ENCODE measurements around the gene PLXNA2. TPM values are rescaled to one million over a fixed set of nuclear protein-coding genes. Genes with fewer than 3 reads are reported as not detected.

Gene PLXNA2
- total RNA-seq, 2 experiments from 2014 or later = 0.04 TPM; not detected in 1

- Mint-ChIP-seq H3K27ac (no peak overlapping the region), H3K27me3 (no peaks in the 10 kb centered on the region), H3K9me3 (ENCODE audit: low read depth) (no peaks in the 10 kb centered on the region), H3K4me3 (no peak overlapping the region), H3K4me1 (no peaks in the 10 kb centered on the region), H3K36me3 (ENCODE audit: low read depth) (no peaks in the 10 kb centered on the region)
- ChIA-PET CTCF (interaction anchor here (0.6 to 3.8 kb wide), 4 partner anchors 10 to 335 kb away, joined by 3 to 18 read pairs (median 6); no protein-coding TSS in a partner anchor), POLR2A (no interaction called here)
- DNase-seq = no peak
- no peak for ATAC-seq
- intact Hi-C loops (cut with DNase I, micrococcal nuclease) = no loop called here
These were observed 236.2 kb downstream of the PLXNA2 start for GRCh38 chr1:208007938-208008342.

GRCh38 chr1:208007319-208007937 is 236.8 kb downstream of the PLXNA2 start:
- CTCF ChIA-PET = interaction anchor here (0.6 to 3.8 kb wide), 5 partner anchors 9 to 334 kb away, joined by 3 to 18 read pairs (median 4); no protein-coding TSS in a partner anchor
- Mint-ChIP-seq H3K27ac (no peak overlapping the region), H3K9me3 (ENCODE audit: low read depth) (no peaks in the 10 kb centered on the region), H3K36me3 (ENCODE audit: low read depth) (no peaks in the 10 kb centered on the region), H3K27me3 (no peaks in the 10 kb centered on the region), H3K4me3 (no peak overlapping the region), H3K4me1 (no peaks in the 10 kb centered on the region)
- POLR2A ChIA-PET = no interaction called here
- intact Hi-C loops (cut with DNase I, micrococcal nuclease) = no loop called here
- no peak for DNase-seq
- ATAC-seq = no peak

GRCh38 chr1:208006258-208006920 is 237.8 kb downstream of the PLXNA2 start:
- Mint-ChIP-seq H3K4me3 (no peak overlapping the region), H3K27ac (no peak overlapping the region), H3K36me3 (ENCODE audit: low read depth) (no peaks in the 10 kb centered on the region), H3K27me3 (no peaks in the 10 kb centered on the region), H3K4me1 (no peaks in the 10 kb centered on the region), H3K9me3 (ENCODE audit: low read depth) (no peaks in the 10 kb centered on the region)
- ATAC-seq (no peak), DNase-seq (no peak)
- POLR2A ChIA-PET = interaction anchor here (0.5 kb wide), 1 partner anchor 64 kb away, joined by 3 read pairs; no protein-coding TSS in a partner anchor
- CTCF ChIA-PET = interaction anchor here (2.6 to 3.8 kb wide), 2 partner anchors 8 to 11 kb away, joined by 9 to 18 read pairs; no protein-coding TSS in a partner anchor
- intact Hi-C loops (cut with DNase I, micrococcal nuclease) = no loop called here

GRCh38 chr1:208004851-208005250 is 239.3 kb downstream of the PLXNA2 start:
- DNase-seq = no peak
- ChIA-PET CTCF (interaction anchor here (0.9 to 1.2 kb wide), 2 partner anchors 17 to 120 kb away, joined by 3 to 4 read pairs; no protein-coding TSS in a partner anchor), POLR2A (no interaction called here)
- H3K4me3 Mint-ChIP-seq = no peak overlapping the region
- H3K36me3 Mint-ChIP-seq (ENCODE audit: low read depth) = no peaks in the 10 kb centered on the region
- no peaks in the 10 kb centered on the region for H3K4me1 Mint-ChIP-seq
- ATAC-seq = no peak
- H3K9me3 Mint-ChIP-seq (ENCODE audit: low read depth) = no peaks in the 10 kb centered on the region
- H3K27ac Mint-ChIP-seq = no peak overlapping the region
- H3K27me3 Mint-ChIP-seq = no peaks in the 10 kb centered on the region
- intact Hi-C loops (cut with DNase I, micrococcal nuclease) = no loop called here

- H3K27me3 Mint-ChIP-seq = no peaks in the 10 kb centered on the region
- H3K36me3 Mint-ChIP-seq (ENCODE audit: low read depth) = no peaks in the 10 kb centered on the region
- POLR2A ChIA-PET = no interaction called here
- H3K9me3 Mint-ChIP-seq (ENCODE audit: low read depth) = no peaks in the 10 kb centered on the region
- H3K4me1 Mint-ChIP-seq = no peaks in the 10 kb centered on the region
- H3K4me3 Mint-ChIP-seq = no peak overlapping the region
- no peak overlapping the region for H3K27ac Mint-ChIP-seq
- CTCF ChIA-PET = interaction anchor here (0.6 to 1.0 kb wide), 2 partner anchors 18 to 166 kb away, joined by 3 read pairs; no protein-coding TSS in a partner anchor
- intact Hi-C loops (cut with DNase I, micrococcal nuclease) = no loop called here
- ATAC-seq = no peak
- DNase-seq = no peak
These were observed 240.9 kb downstream of the PLXNA2 start for GRCh38 chr1:208003241-208003640.

GRCh38 chr1:208002672-208003071 is 241.5 kb downstream of the PLXNA2 start:
- ATAC-seq (no peak), DNase-seq (no peak)
- ChIA-PET POLR2A (no interaction called here), CTCF (no interaction called here)
- H3K27me3 Mint-ChIP-seq = no peaks in the 10 kb centered on the region
- H3K27ac Mint-ChIP-seq = no peak overlapping the region
- no peaks in the 10 kb centered on the region for H3K36me3 Mint-ChIP-seq (ENCODE audit: low read depth)
- H3K9me3 Mint-ChIP-seq (ENCODE audit: low read depth) = no peaks in the 10 kb centered on the region
- no peaks in the 10 kb centered on the region for H3K4me1 Mint-ChIP-seq
- no peak overlapping the region for H3K4me3 Mint-ChIP-seq
- intact Hi-C loops (cut with DNase I, micrococcal nuclease) = no loop called here

- Mint-ChIP-seq H3K27me3 (no peaks in the 10 kb centered on the region), H3K36me3 (ENCODE audit: low read depth) (no peaks in the 10 kb centered on the region), H3K9me3 (ENCODE audit: low read depth) (no peaks in the 10 kb centered on the region), H3K27ac (no peak overlapping the region), H3K4me3 (no peak overlapping the region), H3K4me1 (no peaks in the 10 kb centered on the region)
- POLR2A ChIA-PET = no interaction called here
- CTCF ChIA-PET = no interaction called here
- DNase-seq (no peak), ATAC-seq (no peak)
- intact Hi-C loops (cut with DNase I, micrococcal nuclease) = no loop called here
These were observed 242.1 kb downstream of the PLXNA2 start for GRCh38 chr1:208002078-208002477.

GRCh38 chr1:208000504-208000903 is 243.7 kb downstream of the PLXNA2 start:
- no peaks in the 10 kb centered on the region for H3K36me3 Mint-ChIP-seq (ENCODE audit: low read depth)
- no peak for DNase-seq
- CTCF ChIA-PET = interaction anchor here (0.7 to 1.2 kb wide), 2 partner anchors 47 to 91 kb away, joined by 3 to 5 read pairs; no protein-coding TSS in a partner anchor
- H3K27me3 Mint-ChIP-seq = no peaks in the 10 kb centered on the region
- intact Hi-C loops (cut with DNase I, micrococcal nuclease) = no loop called here
- no peak for ATAC-seq
- H3K9me3 Mint-ChIP-seq (ENCODE audit: low read depth) = no peaks in the 10 kb centered on the region
- H3K4me1 Mint-ChIP-seq = no peaks in the 10 kb centered on the region
- POLR2A ChIA-PET = no interaction called here
- H3K4me3 Mint-ChIP-seq = no peak overlapping the region
- no peak overlapping the region for H3K27ac Mint-ChIP-seq

- H3K27ac Mint-ChIP-seq = no peak overlapping the region
- no peak overlapping the region for H3K4me3 Mint-ChIP-seq
- H3K27me3 Mint-ChIP-seq = no peaks in the 10 kb centered on the region
- intact Hi-C loops (cut with DNase I, micrococcal nuclease) = no loop called here
- ATAC-seq (no peak), DNase-seq (no peak)
- H3K9me3 Mint-ChIP-seq (ENCODE audit: low read depth) = no peaks in the 10 kb centered on the region
- H3K36me3 Mint-ChIP-seq (ENCODE audit: low read depth) = no peaks in the 10 kb centered on the region
- POLR2A ChIA-PET = no interaction called here
- CTCF ChIA-PET = interaction anchor here (0.6 to 1.2 kb wide), 4 partner anchors 10 to 1630 kb away, joined by 3 read pairs; no protein-coding TSS in a partner anchor
- H3K4me1 Mint-ChIP-seq = no peaks in the 10 kb centered on the region
These were observed 244.2 kb downstream of the PLXNA2 start for GRCh38 chr1:207999972-208000371.

GRCh38 chr1:207999274-207999915 is 244.8 kb downstream of the PLXNA2 start:
- H3K9me3 Mint-ChIP-seq (ENCODE audit: low read depth) = no peaks in the 10 kb centered on the region
- intact Hi-C loops (cut with DNase I, micrococcal nuclease) = no loop called here
- DNase-seq (no peak), ATAC-seq (no peak)
- ChIA-PET POLR2A (no interaction called here), CTCF (interaction anchor here (0.6 to 2.6 kb wide), 7 partner anchors 8 to 1631 kb away, joined by 3 to 18 read pairs (median 3); no protein-coding TSS in a partner anchor)
- H3K27me3 Mint-ChIP-seq = peaks cover 1% of the 10 kb centered on the region
- no peaks in the 10 kb centered on the region for H3K4me1 Mint-ChIP-seq
- H3K27ac Mint-ChIP-seq = no peak overlapping the region
- H3K4me3 Mint-ChIP-seq = no peak overlapping the region
- H3K36me3 Mint-ChIP-seq (ENCODE audit: low read depth) = no peaks in the 10 kb centered on the region

- POLR2A ChIA-PET = no interaction called here
- ATAC-seq = no peak
These were observed 245.5 kb downstream of the PLXNA2 start for GRCh38 chr1:207998691-207999090.

More at GRCh38 chr1:207998691-207999090, 245.5 kb downstream of the PLXNA2 start:
- no peak for DNase-seq
- H3K9me3 Mint-ChIP-seq (ENCODE audit: low read depth) = no peaks in the 10 kb centered on the region
- H3K27ac Mint-ChIP-seq = no peak overlapping the region
- H3K27me3 Mint-ChIP-seq = peaks cover 4% of the 10 kb centered on the region
- CTCF ChIA-PET = interaction anchor here (0.6 to 2.6 kb wide), 16 partner anchors 9 to 246 kb away, joined by 3 to 18 read pairs (median 3); no protein-coding TSS in a partner anchor
- no peaks in the 10 kb centered on the region for H3K36me3 Mint-ChIP-seq (ENCODE audit: low read depth)
- no peaks in the 10 kb centered on the region for H3K4me1 Mint-ChIP-seq
- H3K4me3 Mint-ChIP-seq = no peak overlapping the region
- intact Hi-C loops (cut with DNase I, micrococcal nuclease) = loop anchor here in 1 of 2 experiments (1.0 kb wide), 1 partner anchor 113 kb away; no protein-coding TSS in a partner anchor
